Colon (tissue), 2 donors: ENCODE measurements around the gene NLGN3.

Source experiments
- FAIRE-seq: peaks from 2 replicates; lab custom pipeline; 2012; peaks lifted over from hg19 to GRCh38; lab: Jason Lieb, UNC
- donor health status: control.
- donor health status: control.

Gene NLGN3

DNA sequence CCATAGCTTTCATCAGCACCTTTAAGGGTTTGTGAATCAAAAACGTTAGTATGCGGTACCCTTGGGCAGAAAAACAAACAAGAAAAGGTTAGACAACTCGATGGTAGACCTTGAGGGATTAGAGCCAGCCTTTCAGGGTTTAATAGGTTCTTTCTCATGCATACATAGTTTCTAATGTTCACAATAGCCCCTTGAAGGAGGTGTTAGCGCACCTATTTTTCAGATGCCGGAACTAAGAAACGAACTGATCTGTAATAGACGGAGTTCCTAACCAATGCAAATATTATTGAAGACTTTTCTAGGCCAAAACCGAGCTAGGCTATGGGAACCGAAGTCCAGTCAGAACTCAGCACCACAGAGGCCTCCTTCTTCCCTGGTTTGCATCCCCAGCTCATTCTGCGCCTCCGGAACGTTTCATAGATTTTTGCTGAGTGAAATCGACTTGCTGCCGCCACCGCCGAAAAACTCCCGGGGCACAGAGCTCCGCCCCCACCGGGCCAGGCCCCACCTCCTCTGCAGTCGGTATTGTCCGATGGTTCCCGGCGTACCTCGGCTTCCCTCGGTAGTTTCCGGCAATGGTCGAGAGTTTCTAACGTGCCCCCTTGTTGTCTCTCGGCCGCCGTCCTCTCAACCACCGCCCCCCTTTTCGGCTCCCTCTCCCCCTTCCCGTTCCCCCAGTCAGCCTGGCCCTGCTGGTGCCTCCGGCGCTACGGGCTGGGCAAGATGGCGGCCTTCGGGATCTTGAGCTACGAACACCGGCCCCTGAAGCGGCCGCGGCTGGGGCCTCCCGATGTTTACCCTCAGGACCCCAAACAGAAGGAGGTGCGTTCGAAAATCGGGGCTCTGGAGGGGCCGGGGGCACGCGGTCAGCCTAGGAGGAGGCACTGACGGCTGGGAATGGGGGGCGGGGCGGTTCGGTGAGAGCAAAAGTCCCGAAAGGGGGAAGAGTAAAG is 26.3 kb upstream of the NLGN3 start, which contains the start of gene MED12:
Gene MED12, plus strand, starts transcription at position 565 of the 953 bp plus-strand sequence. Its CDS starts 159 bp downstream, at position 724.
- no peak for FAIRE-seq

DNA sequence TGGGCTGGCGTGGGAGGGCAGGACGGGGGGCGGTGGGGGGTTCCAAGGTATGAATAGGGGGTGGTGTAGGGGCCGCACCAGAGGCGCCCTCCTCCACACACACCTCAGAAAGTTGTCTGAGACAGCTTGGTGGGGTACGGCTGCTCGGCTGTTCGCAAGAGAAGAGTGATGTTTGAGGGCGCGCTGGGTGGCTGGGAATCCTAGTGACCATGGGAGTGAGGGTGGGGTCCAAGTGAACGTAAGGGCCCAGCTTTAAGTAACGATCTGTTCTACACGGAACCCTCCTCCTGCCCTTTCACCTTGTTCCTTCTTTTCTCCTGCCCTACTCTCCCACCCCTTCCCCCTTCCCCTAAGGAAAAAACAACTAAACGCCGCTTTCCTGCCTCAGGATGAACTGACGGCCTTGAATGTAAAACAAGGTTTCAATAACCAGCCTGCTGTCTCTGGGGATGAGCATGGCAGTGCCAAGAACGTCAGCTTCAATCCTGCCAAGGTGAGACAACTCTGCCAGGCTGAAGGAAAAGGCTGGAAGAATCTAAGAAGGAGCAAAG is 25.6 kb upstream of the NLGN3 start:
- no peak for FAIRE-seq

DNA sequence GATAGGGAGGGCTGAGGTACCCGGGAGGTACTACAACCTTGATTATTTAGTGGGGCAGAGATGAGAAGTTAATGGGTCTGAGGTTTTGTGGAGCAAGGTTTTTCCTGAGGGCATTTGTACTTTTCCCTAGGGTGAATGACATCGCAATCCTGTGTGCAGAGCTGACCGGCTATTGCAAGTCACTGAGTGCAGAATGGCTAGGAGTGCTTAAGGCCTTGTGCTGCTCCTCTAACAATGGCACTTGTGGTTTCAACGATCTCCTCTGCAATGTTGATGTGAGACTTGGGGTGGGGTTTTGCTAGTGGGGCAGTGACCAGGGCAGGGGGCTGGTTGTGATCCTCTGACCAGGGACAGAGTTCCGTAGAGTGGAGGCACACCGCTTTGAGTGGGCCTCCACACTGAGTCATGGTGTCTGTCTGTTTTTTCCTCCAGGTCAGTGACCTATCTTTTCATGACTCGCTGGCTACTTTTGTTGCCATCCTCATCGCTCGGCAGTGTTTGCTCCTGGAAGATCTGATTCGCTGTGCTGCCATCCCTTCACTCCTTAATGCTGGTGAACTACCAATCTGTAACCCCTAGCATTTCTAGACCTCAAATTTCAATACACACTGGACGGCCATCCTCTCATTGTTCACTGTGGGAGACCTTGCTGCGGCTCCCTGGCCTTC is 16.3 kb upstream of the NLGN3 start:
- no peak for FAIRE-seq

GRCh38 chrX:71128915-71129765 is 15.5 kb upstream of the NLGN3 start:
- no peak for FAIRE-seq

GRCh38 chrX:71131510-71131909 is 13.1 kb upstream of the NLGN3 start:
- FAIRE-seq: no peak

DNA sequence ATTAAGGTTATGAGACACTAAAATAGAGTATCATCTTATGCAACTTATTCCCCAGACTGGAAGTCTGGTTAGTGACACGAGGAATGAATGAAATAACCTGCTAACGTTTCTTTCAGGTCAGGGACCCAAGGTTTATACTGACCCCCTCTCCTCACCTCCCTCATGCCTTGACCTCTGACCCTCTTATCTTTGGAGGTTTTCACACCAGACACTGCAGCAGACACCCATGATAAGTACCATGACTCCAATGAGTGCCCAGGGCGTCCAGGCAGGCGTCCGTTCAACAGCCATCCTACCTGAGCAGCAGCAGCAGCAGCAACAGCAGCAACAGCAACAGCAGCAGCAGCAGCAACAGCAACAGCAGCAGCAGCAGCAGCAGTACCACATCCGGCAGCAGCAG is 4.2 kb upstream of the NLGN3 start:
- no peak for FAIRE-seq

DNA sequence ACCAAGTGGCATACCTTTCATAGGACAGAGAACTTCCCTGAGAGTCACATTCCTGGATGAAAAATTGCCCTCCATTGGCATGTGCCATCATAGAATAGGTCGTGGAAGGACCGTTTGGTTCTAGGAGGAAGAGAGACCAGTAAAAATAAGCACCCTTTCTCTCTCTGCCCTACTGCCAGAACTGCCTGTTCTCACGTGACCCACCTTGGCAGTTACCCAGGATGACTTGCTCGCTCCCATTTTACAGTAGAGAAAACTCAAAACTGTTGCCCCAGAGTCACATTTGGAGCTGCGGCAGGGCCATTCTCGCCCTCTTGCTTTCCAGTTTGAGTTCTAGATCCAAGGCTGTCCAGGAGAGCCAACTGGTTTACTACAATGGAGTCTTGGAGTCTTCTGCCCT is 1.1 kb upstream of the NLGN3 start:
- no peak for FAIRE-seq

DNA sequence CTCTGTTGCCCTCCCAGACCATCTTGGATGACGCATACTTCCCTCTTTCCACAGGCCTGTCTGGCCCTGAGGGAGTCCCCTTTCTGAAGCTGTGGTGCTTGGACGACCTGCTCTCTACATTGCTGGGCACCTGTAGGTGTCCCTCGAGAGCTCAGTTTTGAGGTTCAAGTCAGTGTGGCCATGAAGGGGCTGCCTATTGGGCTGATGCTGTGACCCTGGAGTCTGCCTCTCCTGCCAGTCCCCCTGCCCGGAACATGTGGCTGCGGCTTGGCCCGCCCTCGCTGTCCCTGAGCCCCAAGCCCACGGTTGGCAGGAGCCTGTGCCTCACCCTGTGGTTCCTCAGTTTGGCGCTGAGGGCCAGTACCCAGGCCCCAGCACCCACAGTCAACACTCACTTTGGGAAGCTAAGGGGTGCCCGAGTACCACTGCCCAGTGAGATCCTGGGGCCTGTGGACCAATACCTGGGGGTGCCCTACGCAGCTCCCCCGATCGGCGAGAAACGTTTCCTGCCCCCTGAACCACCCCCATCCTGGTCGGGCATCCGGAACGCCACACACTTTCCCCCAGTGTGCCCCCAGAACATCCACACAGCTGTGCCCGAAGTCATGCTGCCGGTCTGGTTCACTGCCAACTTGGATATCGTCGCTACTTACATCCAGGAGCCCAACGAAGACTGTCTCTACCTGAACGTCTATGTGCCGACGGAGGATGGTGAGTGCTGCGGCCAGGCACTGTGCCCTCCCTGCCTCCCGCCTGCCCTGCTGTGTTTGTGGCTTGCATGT is 3.0 kb downstream of the NLGN3 start:
- no peak for FAIRE-seq

- FAIRE-seq: no peak
These were observed 3.6 kb downstream of the NLGN3 start for GRCh38 chrX:71148278-71148663.

GRCh38 chrX:71151366-71151765 is 6.7 kb downstream of the NLGN3 start:
- no peak for FAIRE-seq

DNA sequence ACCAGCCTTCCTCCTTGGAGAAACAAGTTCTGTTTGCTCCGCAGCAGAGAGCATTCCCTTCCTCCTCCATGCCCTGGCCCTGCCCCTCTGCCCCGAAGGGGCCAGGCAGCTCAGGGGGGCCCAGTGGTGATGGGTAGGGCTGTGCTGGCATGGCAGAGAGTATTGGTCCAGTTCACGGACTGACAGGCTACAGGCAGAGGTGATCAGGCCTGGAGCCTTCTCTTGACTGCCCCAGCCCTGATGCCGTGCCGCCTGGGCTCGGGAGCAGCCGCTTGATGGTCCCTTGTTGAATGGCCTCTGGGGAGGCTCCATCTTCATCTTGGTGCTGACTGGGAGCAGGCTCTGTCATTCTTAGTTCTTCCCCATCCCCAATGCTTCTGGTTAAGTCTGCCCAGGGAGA is 9.6 kb downstream of the NLGN3 start:
- no peak for FAIRE-seq

GRCh38 chrX:71154641-71155040 is 10.0 kb downstream of the NLGN3 start:
- FAIRE-seq: no peak

DNA sequence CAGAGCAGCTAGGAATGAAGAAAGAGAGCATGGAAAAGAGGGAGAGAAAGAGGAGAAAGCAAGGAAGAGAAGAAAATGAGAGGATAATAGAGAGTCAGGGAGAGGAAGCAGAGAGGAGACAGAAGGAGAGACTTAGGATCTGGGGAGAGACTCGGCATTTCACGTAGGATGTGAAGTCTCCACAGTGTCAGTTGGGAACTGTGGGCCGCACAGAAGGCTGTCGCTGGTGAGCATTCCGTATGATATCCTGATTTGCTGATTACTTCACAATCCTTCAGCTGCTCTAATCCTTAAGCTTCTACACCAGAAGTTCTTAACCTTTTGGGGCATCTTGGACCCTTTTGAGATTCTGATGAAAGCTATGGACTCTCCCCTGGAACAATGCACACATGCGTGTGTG is 14.0 kb downstream of the NLGN3 start:
- FAIRE-seq: no peak

GRCh38 chrX:71159335-71159734 is 14.7 kb downstream of the NLGN3 start:
- no peak for FAIRE-seq

- FAIRE-seq: no peak
These were observed 15.8 kb downstream of the NLGN3 start for GRCh38 chrX:71160475-71160874.

- no peak for FAIRE-seq
These were observed 18.3 kb downstream of the NLGN3 start for GRCh38 chrX:71162981-71163380.

GRCh38 chrX:71164071-71164470 is 19.4 kb downstream of the NLGN3 start:
- FAIRE-seq: no peak

- FAIRE-seq: no peak
These were observed 21.8 kb downstream of the NLGN3 start for GRCh38 chrX:71166461-71166860.

DNA sequence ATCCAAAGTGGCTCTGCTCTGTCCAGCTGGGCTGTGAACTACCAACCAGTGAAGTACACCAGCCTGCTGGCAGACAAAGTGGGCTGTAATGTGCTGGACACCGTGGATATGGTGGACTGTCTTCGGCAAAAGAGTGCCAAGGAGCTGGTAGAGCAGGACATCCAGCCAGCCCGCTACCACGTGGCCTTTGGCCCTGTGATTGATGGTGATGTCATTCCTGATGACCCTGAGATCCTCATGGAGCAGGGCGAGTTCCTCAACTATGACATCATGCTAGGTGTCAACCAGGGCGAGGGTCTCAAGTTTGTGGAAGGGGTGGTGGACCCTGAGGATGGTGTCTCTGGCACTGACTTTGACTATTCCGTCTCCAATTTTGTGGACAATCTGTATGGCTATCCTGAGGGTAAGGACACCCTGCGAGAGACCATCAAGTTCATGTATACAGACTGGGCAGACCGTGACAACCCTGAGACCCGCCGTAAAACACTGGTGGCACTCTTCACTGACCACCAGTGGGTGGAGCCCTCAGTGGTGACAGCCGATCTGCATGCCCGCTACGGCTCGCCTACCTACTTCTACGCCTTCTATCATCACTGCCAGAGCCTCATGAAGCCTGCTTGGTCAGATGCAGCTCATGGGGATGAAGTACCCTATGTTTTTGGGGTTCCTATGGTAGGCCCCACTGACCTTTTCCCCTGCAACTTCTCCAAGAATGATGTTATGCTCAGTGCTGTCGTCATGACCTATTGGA is 22.6 kb downstream of the NLGN3 start:
- no peak for FAIRE-seq

- no peak for FAIRE-seq
These were observed 23.5 kb downstream of the NLGN3 start for GRCh38 chrX:71168134-71168533.

- FAIRE-seq: no peak
These were observed 24.9 kb downstream of the NLGN3 start for GRCh38 chrX:71169586-71169985.
